HCT116 (cell line): ENCODE measurements around the gene PXMP4. TPM values are rescaled to one million over a fixed set of nuclear protein-coding genes. Genes with fewer than 3 reads are reported as not detected.

ENCODE experiments used
- ATAC-seq: fragments of 200-7000 bp; cut with Tn5 transposase; 2 replicates; pipeline ENCODE4 v1.9.1; 2020; ENCODE audit warnings: mild to moderate bottlenecking, moderate library complexity
- BruUV-seq: library from RNA; stranded (reverse); fragments of 400-500 nt; replicated peaks from 2 replicates; lab custom pipeline; 2021; lab: Mats Ljungman, UMichigan
- CTCF ChIA-PET: fragments of 300-600 bp; sonication (Branson Sonifier 250); formaldehyde crosslinking; loops from one replicate; lab custom pipeline; 2021; ENCODE audit warnings: antibody characterized with exemption; lab: Charles Lee
- POLR2A ChIA-PET: fragments of 300-600, 350-600 bp; sonication (Branson Sonifier 250); formaldehyde crosslinking; loops from one replicate; lab custom pipeline; 2021; ENCODE audit warnings: antibody characterized with exemption; lab: Charles Lee
- RAD21 ChIA-PET, 2 experiments: fragments of 300-600 bp; sonication (Branson Sonifier 250); formaldehyde crosslinking; loops; one replicate each; lab custom pipeline; 2023; ENCODE audit warnings: low total read pairs in 2 of 2; ENCODE audit not compliant: uncharacterized antibody in 2 of 2, unreplicated experiment in 2 of 2, low non-redundant PET in 1 of 2; lab: Charles Lee
- DNase-seq: peaks from one replicate; pipeline ENCODE4 v3.0.0-alpha.2; 2010; ENCODE audit warnings: low read depth, low spot score
- H2AFZ ChIP-seq: fragments of 200-600 bp; shearing (Covaris generic), sonication (generic); 2 replicates; pipeline ENCODE4 v1.6.1; 2017; ENCODE audit warnings: low read depth, mixed run types, mixed read lengths, antibody characterized with exemption, low read length; ENCODE audit not compliant: poor library complexity, severe bottlenecking
- H3K27ac ChIP-seq: 2 replicates; pipeline ENCODE4 v1.5.1; 2012; ENCODE audit warnings: low read depth, low read length
- H3K27me3 ChIP-seq: fragments of 200-600 bp; sonication (generic); 2 replicates; pipeline ENCODE4 v1.6.1; 2016; ENCODE audit warnings: mixed run types, low read length, mixed read lengths; ENCODE audit not compliant: insufficient read depth
- H3K36me3 ChIP-seq, 2 experiments: fragments of 200-500 bp in 1 of 2; fragments of 200-600 bp in 1 of 2; sonication (Bioruptor generic) in 1 of 2; sonication (generic) in 1 of 2; 2 replicates each; pipeline versions ENCODE4 v1.5.1 to v1.6.1; 2014 to 2016; ENCODE audit warnings: low read length in 2 of 2, inconsistent platforms in 1 of 2, mixed read lengths in 1 of 2, mixed run types in 1 of 2; ENCODE audit not compliant: insufficient read depth in 2 of 2, control insufficient read depth in 1 of 2
- H3K4me1 ChIP-seq, 2 experiments: fragments of 200-600 bp in 1 of 2; sonication (generic) in 1 of 2; 2 replicates each; pipeline versions ENCODE4 v1.5.1 to v1.6.1; 2012 to 2017; ENCODE audit warnings: low read length in 2 of 2, inconsistent platforms in 1 of 2, mild to moderate bottlenecking in 1 of 2, mixed read lengths in 1 of 2, mixed run types in 1 of 2, moderate library complexity in 1 of 2; ENCODE audit not compliant: insufficient read depth in 2 of 2, control insufficient read depth in 1 of 2
- H3K4me2 ChIP-seq: fragments of 200-600 bp; sonication (generic); 2 replicates; pipeline ENCODE4 v1.6.1; 2017; ENCODE audit warnings: mixed run types, low read length, mixed read lengths
- H3K4me3 ChIP-seq, 2 experiments: fragments of 200-600 bp in 1 of 2; sonication (generic) in 1 of 2; replicated peaks in 1 of 2; 2 replicates each; pipeline ENCODE4 v1.5.1; 2011 to 2016; ENCODE audit warnings: low read length in 2 of 2, control low read depth in 1 of 2, low read depth in 1 of 2, mild to moderate bottlenecking in 1 of 2, mixed read lengths in 1 of 2, mixed run types in 1 of 2
- H3K79me2 ChIP-seq: fragments of 200-600 bp; sonication (generic); 2 replicates; pipeline ENCODE4 v1.6.1; 2017; ENCODE audit warnings: mild to moderate bottlenecking, mixed run types, low read length, moderate library complexity, mixed read lengths; ENCODE audit not compliant: insufficient read depth
- H3K9ac ChIP-seq: fragments of 200-600 bp; sonication (generic); 2 replicates; pipeline ENCODE4 v1.6.1; 2016; ENCODE audit warnings: low read length, mixed read lengths
- H3K9me2 ChIP-seq: fragments of 200-600 bp; sonication (generic), shearing (Covaris generic); 2 replicates; pipeline ENCODE4 v1.6.1; 2017; ENCODE audit warnings: mixed run types, mild to moderate bottlenecking, moderate library complexity; ENCODE audit not compliant: insufficient read depth
- H3K9me3 ChIP-seq, 2 experiments: fragments of 200-500 bp in 1 of 2; fragments of 200-600 bp in 1 of 2; sonication (Bioruptor generic) in 1 of 2; sonication (generic) in 1 of 2; 2 replicates each; pipeline ENCODE4 v1.6.1; 2014 to 2017; ENCODE audit warnings: low read length in 2 of 2, mixed read lengths in 2 of 2, inconsistent platforms in 1 of 2, low read depth in 1 of 2, mild to moderate bottlenecking in 1 of 2, mixed run types in 1 of 2, moderate library complexity in 1 of 2; ENCODE audit not compliant: control insufficient read depth in 1 of 2, insufficient read depth in 1 of 2
- H4K20me1 ChIP-seq: fragments of 200-600 bp; sonication (generic), shearing (Covaris generic); 2 replicates; pipeline ENCODE4 v1.6.1; 2017; ENCODE audit warnings: mixed run types, mild to moderate bottlenecking, moderate library complexity; ENCODE audit not compliant: insufficient read depth
- ATF3 ChIP-seq: IDR thresholded peaks from 2 replicates; pipeline ENCODE4 v1.6.1; 2012
- CBX3 ChIP-seq: IDR thresholded peaks from 2 replicates; pipeline ENCODE4 v1.6.1; 2012; ENCODE audit warnings: low read depth
- EGR1 ChIP-seq: IDR thresholded peaks from 2 replicates; pipeline ENCODE4 v1.6.1; 2012; ENCODE audit warnings: low read depth
- ELF1 ChIP-seq: IDR thresholded peaks from 2 replicates; pipeline ENCODE4 v1.6.1; 2012; ENCODE audit warnings: low read depth, borderline replicate concordance
- EZH2 ChIP-seq: fragments of 200-600 bp; sonication (generic); IDR thresholded peaks from 2 replicates; pipeline ENCODE4 v1.6.1; 2017; ENCODE audit warnings: antibody characterized with exemption, mixed run types
- EZH2phosphoT487 ChIP-seq: fragments of 200-600 bp; IDR thresholded peaks from 2 replicates; pipeline ENCODE4 v1.6.1; 2018; ENCODE audit warnings: antibody characterized with exemption, borderline replicate concordance
- FOSL1 ChIP-seq: IDR thresholded peaks from 2 replicates; pipeline ENCODE4 v1.6.1; 2012; ENCODE audit warnings: low read depth
- POLR2A ChIP-seq: IDR thresholded peaks from 2 replicates; pipeline ENCODE4 v1.7.0; 2011; ENCODE audit warnings: borderline replicate concordance; ENCODE audit not compliant: insufficient read depth, insufficient read length; ENCODE audit errors: extremely low read depth
- RAD21 ChIP-seq: IDR thresholded peaks from 2 replicates; pipeline ENCODE4 v1.6.1; 2012; ENCODE audit warnings: low read depth, mild to moderate bottlenecking
- REST ChIP-seq: IDR thresholded peaks from 2 replicates; pipeline ENCODE4 v1.6.1; 2012; ENCODE audit warnings: low read depth
- SIN3A ChIP-seq: IDR thresholded peaks from 2 replicates; pipeline ENCODE4 v1.6.1; 2012; ENCODE audit warnings: low read depth
- SP1 ChIP-seq: IDR thresholded peaks from 2 replicates; pipeline ENCODE4 v1.6.1; 2012; ENCODE audit warnings: low read depth
- SRF ChIP-seq: IDR thresholded peaks from 2 replicates; pipeline ENCODE4 v1.6.1; 2012; ENCODE audit warnings: low read depth
- TCF7L2 ChIP-seq: IDR thresholded peaks from 2 replicates; pipeline ENCODE4 v1.7.0; 2011; ENCODE audit warnings: borderline replicate concordance, inconsistent platforms; ENCODE audit not compliant: insufficient read depth, insufficient read length; ENCODE audit errors: extremely low read depth
- YY1 ChIP-seq: IDR thresholded peaks from 2 replicates; pipeline ENCODE4 v1.6.1; 2011; ENCODE audit warnings: low read length, low read depth, moderate library complexity, mild to moderate bottlenecking; ENCODE audit not compliant: insufficient replicate concordance; ENCODE audit errors: extremely low read depth
- ZBTB33 ChIP-seq: IDR thresholded peaks from 2 replicates; pipeline ENCODE4 v1.6.1; 2011; ENCODE audit warnings: mild to moderate bottlenecking, low read length, moderate library complexity; ENCODE audit not compliant: insufficient replicate concordance; ENCODE audit errors: extremely low read depth
- ZFX ChIP-seq: fragments of 450-650 bp; IDR thresholded peaks from 2 replicates; pipeline ENCODE4 v1.6.1; 2017
- ZNF274 ChIP-seq: fragments of 200-500 bp; sonication (Bioruptor generic); IDR thresholded peaks from 2 replicates; pipeline ENCODE4 v1.6.1; 2014; ENCODE audit warnings: mild to moderate bottlenecking, low read depth, low read length, inconsistent platforms
- intact Hi-C: fragments of 100-400 bp; cut with micrococcal nuclease; formaldehyde crosslinking; loops from 2 replicates; pipeline ENCODE4 v1.10.0; 2022
- total RNA-seq: library from RNA; stranded (reverse); gene quantifications from one replicate; pipeline ENCODE4 v1.2.1, GENCODE V29; 2021; ENCODE audit not compliant: unreplicated experiment

PXMP4 gene
- total RNA-seq, 1 experiment from 2014 or later, result 9.6 TPM

- no peak for TF ChIP-seq SRF
- TF ChIP-seq SIN3A, result peak; percentile 55
- no peak for TF ChIP-seq YY1
- TF ChIP-seq FOSL1, result no peak
- TF ChIP-seq EZH2, result no peak
- TF ChIP-seq ELF1, result no peak
Measured at GRCh38 chr20:33719989-33720709, at the start of gene PXMP4 (continued).

GRCh38 chr20:33769043-33769442 lies 48.9 kb upstream of the PXMP4 start:
- Histone ChIP-seq H3K9me3 (no peaks in the 10 kb centered on the region), H3K9ac (no peak overlapping the region), H3K27ac (no peak overlapping the region), H4K20me1 (no peaks in the 10 kb centered on the region), H3K79me2 (no peaks in the 10 kb centered on the region), H3K4me1 (no peaks in the 10 kb centered on the region), H3K27me3 (no peaks in the 10 kb centered on the region), H2AFZ (no peak overlapping the region), H3K4me3 (no peak overlapping the region), H3K4me2 (no peak overlapping the region), H3K9me2 (no peaks in the 10 kb centered on the region), H3K36me3 (no peaks in the 10 kb centered on the region; a peak in 1 of 4 replicates)
- DNase-seq, result no peak
- ChIA-PET POLR2A (no interaction called here), CTCF (no interaction called here), RAD21 (no interaction called here)
- intact Hi-C loops, result no loop called here
- no peak for ATAC-seq
- no TSS peak for BruUV-seq
- TF ChIP-seq TCF7L2 (no peak), RAD21 (no peak), CBX3 (no peak), ZBTB33 (no peak), SP1 (no peak), EZH2phosphoT487 (no peak), ATF3 (no peak), EZH2 (no peak), ELF1 (no peak), ZFX (no peak), SRF (no peak), REST (no peak), EGR1 (no peak), ZNF274 (no peak), POLR2A (no peak)
